Esophagus squamous epithelium (tissue), 5 donors: ENCODE results near the gene MMP24. TPM values are rescaled to one million over a fixed set of nuclear protein-coding genes. Genes with fewer than 3 reads are reported as not detected.
"Not testable (repeated sequence)": the region's sequence is repeated elsewhere in the genome, so short reads cannot be mapped to it uniquely, and the experiment has no call there.

Experiments used
- DNase-seq: peaks from one replicate; lab custom pipeline; 2025; lab: John Stamatoyannopoulos, UW
- H3K27ac ChIP-seq, 4 donors: fragments of 200-600 bp; sonication (generic); one replicate each; pipeline ENCODE4 v1.5.1; 2016 to 2019; ENCODE audit warnings: mild to moderate bottlenecking in 1 of 4
- H3K27me3 ChIP-seq, 4 donors: fragments of 200-600 bp; sonication (generic); 1 replicate in 3 of 4; 2 replicates in 1 of 4; pipeline versions ENCODE4 v1.5.1 to v1.6.0; 2017 to 2021; ENCODE audit warnings: antibody characterized with exemption in 1 of 4
- H3K36me3 ChIP-seq, 3 donors: fragments of 200-600 bp; sonication (generic); one replicate each; pipeline ENCODE4 v1.5.1; 2016 to 2019
- H3K4me1 ChIP-seq, 3 donors: fragments of 200-600 bp; sonication (generic); one replicate each; pipeline ENCODE4 v1.5.1; 2017 to 2019
- H3K4me3 ChIP-seq, 4 donors: fragments of 200-600 bp; sonication (generic); 1 replicate in 3 of 4; 2 replicates in 1 of 4; pipeline ENCODE4 v1.5.1; 2016 to 2019; ENCODE audit warnings: mild to moderate bottlenecking in 2 of 4, moderate library complexity in 1 of 4
- H3K9me3 ChIP-seq, 3 donors: fragments of 200-600 bp; sonication (generic); one replicate each; pipeline ENCODE4 v1.5.1; 2016 to 2019
- POLR2A ChIP-seq, 4 donors: fragments of 450-650 bp; IDR thresholded peaks; one replicate each; pipeline ENCODE4 v1.6.1; 2017; ENCODE audit warnings: antibody characterized with exemption in 4 of 4, mild to moderate bottlenecking in 4 of 4, moderate library complexity in 3 of 4
- WGBS, 2 donors: methylation state at CpG; one replicate each; pipeline ENCODE4 v1.1.5; 2018; 5-methylcytosine and 5-hydroxymethylcytosine counted together
- intact Hi-C: fragments of 100-400 bp; cut with DNase I; formaldehyde crosslinking; loops from one replicate; pipeline ENCODE4 v1.15.0; 2022
- total RNA-seq, 4 donors: library from RNA; depleted of rRNA; stranded (reverse); fragments of >200 nt; gene quantifications; one replicate each; pipeline ENCODE4 v1.1.0, GENCODE V29; 2016
- TF ChIP-seq, protein P1 (sequence below), 6 experiments: fragments of 450-650 bp in 4 of 6; fragments of 200-600 bp in 2 of 6; sonication (generic) in 2 of 6; IDR thresholded peaks; one replicate each; pipeline ENCODE4 v1.5.1; 2016 to 2019; ENCODE audit warnings: antibody characterized with exemption in 6 of 6, mild to moderate bottlenecking in 4 of 6, moderate library complexity in 4 of 6
- donor health status: DM: yes; HTN: yes; CAD: no.

The MMP24 gene
- total RNA-seq, 4 donors from 2014 or later, result 0.06 to 0.38 (median 0.08) TPM; not detected in 1

DNA sequence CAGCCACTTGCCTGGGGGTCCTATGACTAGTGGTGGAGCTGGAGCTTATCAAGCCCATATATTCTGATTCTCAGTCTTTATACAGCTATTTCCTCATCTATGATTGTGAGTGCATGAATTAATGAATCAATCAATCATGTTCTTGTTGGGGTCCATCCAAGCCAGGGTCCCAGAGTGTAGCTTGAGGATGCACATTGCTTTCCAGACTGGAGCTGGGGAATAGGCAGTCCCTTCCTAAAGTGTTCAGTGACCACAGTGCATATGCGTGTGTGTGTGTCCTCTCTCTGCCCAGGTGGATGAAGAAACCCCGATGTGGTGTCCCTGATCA is 25.1 kb downstream of the MMP24 start:
- no peak for DNase-seq
- WGBS, 2 donors, result 90% methylated on average over 2 of the region's 2 CpGs; no CpG with 5 or more reads in 1 of the 2 donors
- TF ChIP-seq, protein P1, sequence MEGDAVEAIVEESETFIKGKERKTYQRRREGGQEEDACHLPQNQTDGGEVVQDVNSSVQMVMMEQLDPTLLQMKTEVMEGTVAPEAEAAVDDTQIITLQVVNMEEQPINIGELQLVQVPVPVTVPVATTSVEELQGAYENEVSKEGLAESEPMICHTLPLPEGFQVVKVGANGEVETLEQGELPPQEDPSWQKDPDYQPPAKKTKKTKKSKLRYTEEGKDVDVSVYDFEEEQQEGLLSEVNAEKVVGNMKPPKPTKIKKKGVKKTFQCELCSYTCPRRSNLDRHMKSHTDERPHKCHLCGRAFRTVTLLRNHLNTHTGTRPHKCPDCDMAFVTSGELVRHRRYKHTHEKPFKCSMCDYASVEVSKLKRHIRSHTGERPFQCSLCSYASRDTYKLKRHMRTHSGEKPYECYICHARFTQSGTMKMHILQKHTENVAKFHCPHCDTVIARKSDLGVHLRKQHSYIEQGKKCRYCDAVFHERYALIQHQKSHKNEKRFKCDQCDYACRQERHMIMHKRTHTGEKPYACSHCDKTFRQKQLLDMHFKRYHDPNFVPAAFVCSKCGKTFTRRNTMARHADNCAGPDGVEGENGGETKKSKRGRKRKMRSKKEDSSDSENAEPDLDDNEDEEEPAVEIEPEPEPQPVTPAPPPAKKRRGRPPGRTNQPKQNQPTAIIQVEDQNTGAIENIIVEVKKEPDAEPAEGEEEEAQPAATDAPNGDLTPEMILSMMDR (IDR thresholded peaks at IDR 0.05), result no peak
- no peak for TF ChIP-seq POLR2A (IDR thresholded peaks at IDR 0.05)
- Histone ChIP-seq H3K36me3 (peaks cover 0 to 16% (median 0%) of the 10 kb centered on the region in 3 donors), H3K4me3 (no peak overlapping the region), H3K27me3 (no peaks in the 10 kb centered on the region), H3K9me3 (no peaks in the 10 kb centered on the region), H3K27ac (no peak overlapping the region), H3K4me1 (no peaks in the 10 kb centered on the region)
- intact Hi-C loops, result no loop called here

DNA sequence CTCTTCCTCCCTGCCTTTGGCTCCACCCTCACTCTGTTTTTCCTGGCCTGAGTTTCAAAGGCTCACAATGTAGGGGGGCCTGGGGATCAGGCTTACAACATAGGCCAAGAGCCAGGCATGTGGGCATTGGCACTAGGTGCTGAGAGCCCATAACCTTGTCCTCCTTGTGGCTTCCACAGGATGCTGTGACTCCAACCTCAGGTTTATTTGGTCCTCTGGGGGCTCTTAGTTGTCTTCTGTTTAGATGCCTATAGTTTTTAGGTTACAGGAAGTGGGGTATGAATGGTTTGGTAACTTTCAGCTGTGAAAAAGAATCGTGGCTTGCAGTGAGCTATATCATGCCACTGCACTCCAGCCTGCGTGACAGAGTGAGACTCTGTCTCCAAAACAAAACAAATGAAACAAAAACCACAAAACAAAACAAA is 25.6 kb downstream of the MMP24 start:
- intact Hi-C loops, result no loop called here
- no peaks in the 10 kb centered on the region for H3K27me3 ChIP-seq
- 35 to 53% methylated on average over 2 of the region's 2 CpGs for WGBS, 2 donors
- H3K36me3 ChIP-seq, result peaks cover 0 to 16% (median 0%) of the 10 kb centered on the region in 3 donors
- no peaks in the 10 kb centered on the region for H3K4me1 ChIP-seq
- no peak for TF ChIP-seq POLR2A (IDR thresholded peaks at IDR 0.05)
- TF ChIP-seq, protein P1 (IDR thresholded peaks at IDR 0.05), result no peak
- no peak for DNase-seq
- H3K27ac ChIP-seq, result no peak overlapping the region
- no peak overlapping the region for H3K4me3 ChIP-seq
- no peaks in the 10 kb centered on the region for H3K9me3 ChIP-seq

DNA sequence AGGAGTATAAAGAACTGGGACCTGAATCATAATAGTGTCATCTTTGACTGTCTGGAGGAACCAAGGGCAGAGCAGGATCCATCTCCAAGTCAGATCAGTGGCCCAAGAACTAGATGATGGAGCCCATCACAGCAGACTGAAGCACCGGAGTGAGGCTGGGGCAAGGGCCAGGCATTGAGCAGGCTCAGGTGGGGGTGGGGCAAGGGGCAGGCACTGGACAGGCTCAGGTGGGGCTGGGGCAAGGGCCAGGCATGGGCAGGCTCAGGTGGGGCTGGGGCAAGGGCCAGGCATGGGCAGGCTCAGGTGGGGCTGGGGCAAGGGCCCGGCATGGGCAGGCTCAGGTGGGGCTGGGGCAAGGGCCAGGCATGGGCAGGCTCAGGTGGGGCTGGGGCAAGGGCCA is 26.1 kb downstream of the MMP24 start:
- H3K36me3 ChIP-seq, result peaks cover 0 to 16% (median 0%) of the 10 kb centered on the region in 3 donors
- H3K27ac ChIP-seq, result not testable (repeated sequence)

DNA sequence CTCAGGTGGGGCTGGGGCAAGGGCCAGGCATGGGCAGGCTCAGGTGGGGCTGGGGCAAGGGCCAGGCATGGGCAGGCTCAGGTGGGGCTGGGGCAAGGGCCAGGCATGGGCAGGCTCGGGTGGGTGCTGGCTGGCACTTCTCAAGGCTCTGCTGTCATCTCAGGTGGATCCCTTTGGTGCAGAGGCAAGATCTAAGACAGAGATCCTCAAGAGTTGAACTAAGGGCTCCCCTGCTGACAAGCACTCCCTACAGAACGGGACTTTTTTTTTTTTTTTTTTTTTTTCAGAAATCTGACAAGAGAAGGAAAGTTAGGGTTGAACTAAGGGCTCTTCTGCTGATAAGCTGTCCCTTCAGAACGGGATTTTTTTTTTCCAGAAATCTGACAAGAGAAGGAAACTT is 26.5 kb downstream of the MMP24 start:
- no peaks in the 10 kb centered on the region for H3K4me1 ChIP-seq

More for the DNA sequence above, 26.1 kb downstream of the MMP24 start:
- intact Hi-C loops, H3K27me3 ChIP-seq, H3K4me1 ChIP-seq, DNase-seq, H3K4me3 ChIP-seq, H3K9me3 ChIP-seq: not testable (repeated sequence)
- 100% methylated on average over 1 of the region's 2 CpGs; no CpG with 5 or more reads in 1 of the 2 donors for whole genome bisulfite sequencing, 2 donors

DNA sequence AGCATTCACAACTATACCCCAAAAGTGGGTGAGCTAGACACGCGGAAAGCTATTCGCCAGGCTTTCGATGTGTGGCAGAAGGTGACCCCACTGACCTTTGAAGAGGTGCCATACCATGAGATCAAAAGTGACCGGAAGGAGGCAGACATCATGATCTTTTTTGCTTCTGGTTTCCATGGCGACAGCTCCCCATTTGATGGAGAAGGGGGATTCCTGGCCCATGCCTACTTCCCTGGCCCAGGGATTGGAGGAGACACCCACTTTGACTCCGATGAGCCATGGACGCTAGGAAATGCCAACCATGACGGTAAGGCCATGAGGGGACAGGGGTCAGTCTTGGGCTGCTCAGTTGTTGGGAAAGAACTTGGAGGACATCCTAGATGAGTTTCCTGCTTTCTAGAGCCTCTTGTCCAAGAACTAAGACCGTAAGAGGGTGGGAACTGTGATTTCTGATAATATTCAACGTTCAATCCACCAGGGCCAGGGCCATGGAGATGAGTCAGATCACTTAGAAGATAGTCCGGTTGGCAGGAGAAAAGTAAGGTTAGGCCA is 28.0 kb downstream of the MMP24 start:
- no peak for DNase-seq
- H3K27ac ChIP-seq, result no peak overlapping the region
- intact Hi-C loops, result no loop called here
- H3K4me3 ChIP-seq, result no peak overlapping the region
- no peaks in the 10 kb centered on the region for H3K9me3 ChIP-seq
- TF ChIP-seq, protein P1 (IDR thresholded peaks at IDR 0.05), result no peak
- no peak for TF ChIP-seq POLR2A (IDR thresholded peaks at IDR 0.05)
- no peaks in the 10 kb centered on the region for H3K27me3 ChIP-seq
- peaks cover 0 to 16% (median 0%) of the 10 kb centered on the region in 3 donors for H3K36me3 ChIP-seq
- WGBS, 2 donors, result 94% methylated on average over 12 of the region's 12 CpGs
- no peaks in the 10 kb centered on the region for H3K4me1 ChIP-seq

More for the DNA sequence above, 26.5 kb downstream of the MMP24 start:
- peaks cover 0 to 16% (median 0%) of the 10 kb centered on the region in 3 donors for H3K36me3 ChIP-seq
- H3K9me3 ChIP-seq, result no peaks in the 10 kb centered on the region
- H3K4me3 ChIP-seq, result no peak overlapping the region
- intact Hi-C loops, result no loop called here
- no peaks in the 10 kb centered on the region for H3K27me3 ChIP-seq
- no peak for DNase-seq
- 51 to 82% methylated on average over 3 of the region's 3 CpGs for WGBS, 2 donors
- TF ChIP-seq POLR2A (IDR thresholded peaks at IDR 0.05), result no peak
- TF ChIP-seq, protein P1 (IDR thresholded peaks at IDR 0.05), result no peak
- H3K27ac ChIP-seq, result no peak overlapping the region
